T-cell (primary cell): ENCODE data around the gene ADPRHL1. TPM values are rescaled to one million over a fixed set of nuclear protein-coding genes. Genes with fewer than 3 reads are reported as not detected.
A peak's percentile ranks its signal among the peaks of the same experiment; 100 is the strongest.
"Not testable (repeated sequence)": the region's sequence is repeated elsewhere in the genome, so short reads cannot be mapped to it uniquely, and the experiment has no call there.

ENCODE experiments used
- ATAC-seq, 4 experiments: fragments of 200-7000 bp in 3 of 4; fragments of 150-1000 bp in 1 of 4; cut with Tn5 transposase; replicated peaks in 1 of 4; 1 replicate in 3 of 4; 2 replicates in 1 of 4; pipeline ENCODE4 v1.10.0; 2021; ENCODE audit warnings: moderate library complexity in 3 of 4, mild to moderate bottlenecking in 2 of 4, moderate number of reproducible peaks in 1 of 4
- CTCF ChIA-PET, 2 donors: fragments of 300-600 bp; sonication (Branson Sonifier 250); formaldehyde crosslinking; loops; one replicate each; lab custom pipeline; 2022; ENCODE audit warnings: antibody characterized with exemption in 2 of 2; lab: Charles Lee
- POLR2A ChIA-PET, 2 donors: fragments of 300-600 bp; sonication (Branson Sonifier 250); formaldehyde crosslinking; loops; one replicate each; lab custom pipeline; 2022; ENCODE audit warnings: antibody characterized with exemption in 2 of 2; lab: Charles Lee
- DNase-seq, 35 experiments: peaks; one replicate each; pipeline versions ENCODE4 v3.0.0 to v3.0.0-alpha.2; 2013 to 2023
- H3K27ac ChIP-seq: one replicate; pipeline ENCODE4 v1.5.1; 2013; ENCODE audit warnings: low read length
- H3K27me3 ChIP-seq, 2 experiments: replicated peaks in 1 of 2; 1 replicate in 1 of 2; 2 replicates in 1 of 2; pipeline versions ENCODE4 v1.6.1 to v1.7.0; 2013; ENCODE audit warnings: low read length in 1 of 2, mixed read lengths in 1 of 2; ENCODE audit not compliant: control insufficient read depth in 2 of 2, insufficient read depth in 2 of 2; ENCODE audit errors: extremely low read depth in 1 of 2
- H3K36me3 ChIP-seq, 2 donors: 1 replicate in 1 of 2; 2 replicates in 1 of 2; pipeline versions ENCODE4 v1.6.1 to v1.7.0; 2013; ENCODE audit warnings: low read length in 1 of 2; ENCODE audit not compliant: control insufficient read depth in 2 of 2, insufficient read depth in 1 of 2; ENCODE audit errors: extremely low read depth in 1 of 2
- H3K4me1 ChIP-seq, 2 experiments: 1 replicate in 1 of 2; 2 replicates in 1 of 2; pipeline versions ENCODE4 v1.6.1 to v1.7.0; 2013; ENCODE audit warnings: low read length in 2 of 2, mixed read lengths in 1 of 2; ENCODE audit not compliant: insufficient read depth in 2 of 2, control insufficient read depth in 1 of 2; ENCODE audit errors: extremely low read depth in 1 of 2
- H3K4me3 ChIP-seq, 2 donors: 1 replicate in 1 of 2; 2 replicates in 1 of 2; pipeline versions ENCODE4 v1.5.1 to v1.7.0; 2013; ENCODE audit warnings: mild to moderate bottlenecking in 2 of 2, low read length in 1 of 2, moderate library complexity in 1 of 2; ENCODE audit not compliant: control insufficient read depth in 1 of 2; ENCODE audit errors: extremely low read depth in 1 of 2
- H3K9me3 ChIP-seq: 2 replicates; pipeline ENCODE4 v1.7.0; 2013
- H3K27ac Mint-ChIP-seq, 2 donors: one replicate each; pipeline ENCODE4 v1.8.0; 2020 to 2021; ENCODE audit warnings: mild to moderate bottlenecking in 2 of 2, mixed read lengths in 2 of 2
- H3K27me3 Mint-ChIP-seq, 2 donors: one replicate each; pipeline ENCODE4 v1.8.0; 2021 to 2022; ENCODE audit warnings: mixed read lengths in 2 of 2
- H3K36me3 Mint-ChIP-seq: one replicate; pipeline ENCODE4 v1.8.0; 2021; ENCODE audit warnings: mixed read lengths
- H3K4me1 Mint-ChIP-seq, 3 donors: one replicate each; pipeline ENCODE4 v1.8.0; 2020 to 2022; ENCODE audit warnings: mixed read lengths in 3 of 3, mild to moderate bottlenecking in 1 of 3
- H3K4me3 Mint-ChIP-seq, 3 donors: one replicate each; pipeline ENCODE4 v1.8.0; 2020 to 2022; ENCODE audit warnings: mild to moderate bottlenecking in 3 of 3, mixed read lengths in 3 of 3, moderate library complexity in 3 of 3
- H3K9me3 Mint-ChIP-seq, 3 donors: one replicate each; pipeline ENCODE4 v1.8.0; 2020 to 2022; ENCODE audit warnings: mixed read lengths in 3 of 3
- WGBS: methylation state at CpG from one replicate; pipeline ENCODE4 v1.1.5; 2013; ENCODE audit warnings: missing lambda C conversion rate; ENCODE audit not compliant: insufficient coverage; 5-methylcytosine and 5-hydroxymethylcytosine counted together
- total RNA-seq, 35 experiments: library from RNA in 6 of 35; stranded (reverse) in 6 of 35; fragments of 120-200 nt in 1 of 35; gene quantifications; one replicate each; pipeline versions ENCODE4 v1.2.1 to v1.2.4 and lab custom pipeline; 2013 to 2026

The ADPRHL1 gene
- total RNA-seq, 5 donors from 2014 or later (not counting 1 experiment from before 2014, with no cell fraction given), result 0.37 to 1.7 (median 0.92) TPM

DNA sequence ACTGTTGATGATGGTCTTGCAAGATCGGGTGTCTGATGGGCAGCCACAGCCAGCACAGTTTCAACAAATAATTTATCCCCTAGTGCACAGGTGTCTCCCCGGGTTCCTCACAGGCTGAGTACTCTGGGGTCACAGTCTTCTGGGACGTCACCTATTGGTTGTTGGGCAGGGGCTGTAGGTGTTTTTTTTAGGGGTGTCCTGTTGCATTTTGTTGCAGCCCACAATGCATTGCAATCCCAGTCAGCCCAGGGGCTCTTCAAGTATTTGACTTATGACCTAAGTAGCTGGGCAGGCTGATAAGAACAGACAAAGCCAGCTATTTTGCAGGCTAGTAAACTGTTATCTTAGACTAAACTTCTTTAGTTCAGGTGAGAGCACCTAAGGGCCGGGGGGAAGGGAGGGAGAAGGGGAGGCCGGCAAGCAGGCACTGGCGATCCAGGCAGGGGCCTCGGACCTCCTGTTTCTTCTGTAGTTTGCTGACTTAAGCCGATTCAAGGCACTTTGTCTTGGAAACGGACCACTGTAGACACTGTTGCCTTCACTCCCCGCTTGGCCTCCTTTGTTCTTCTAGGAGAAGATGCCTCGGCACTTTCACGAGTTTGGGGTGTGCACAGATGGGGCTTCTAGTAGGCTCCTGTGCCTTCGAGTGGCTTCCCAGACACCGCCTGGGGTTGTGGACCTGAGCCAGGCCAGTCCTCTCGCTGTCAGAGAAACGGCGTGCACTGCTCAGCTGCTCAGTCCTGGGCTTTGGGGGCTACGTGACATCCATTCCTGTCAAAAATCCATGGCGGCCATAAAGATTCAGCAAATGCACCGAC, 55.5 kb downstream of the ADPRHL1 start:
- ChIA-PET POLR2A (no interaction called here), CTCF (interaction anchor here in 1 of 2 donors (0.7 kb wide), 1 partner anchor 129 kb away, joined by 3 read pairs; no protein-coding TSS in a partner anchor)
- ATAC-seq, result no peak
- H3K4me3 Mint-ChIP-seq, result no peak overlapping the region
- no peaks in the 10 kb centered on the region for H3K27me3 Mint-ChIP-seq
- H3K9me3 ChIP-seq, result no peaks in the 10 kb centered on the region
- no peak overlapping the region for H3K27ac ChIP-seq
- WGBS, result 71% methylated on average over 17 of the region's 20 CpGs
- DNase-seq, result peak in 1 of 35 experiments; percentile 13
- peaks cover 0 to 22% of the 10 kb centered on the region in 2 experiments for H3K27me3 ChIP-seq
- no peaks in the 10 kb centered on the region for H3K36me3 ChIP-seq
- H3K4me3 ChIP-seq, result no peak overlapping the region
- no peaks in the 10 kb centered on the region for H3K36me3 Mint-ChIP-seq
- peaks cover 0 to 13% of the 10 kb centered on the region in 2 experiments for H3K4me1 ChIP-seq
- peaks cover 0 to 6% (median 5%) of the 10 kb centered on the region in 3 donors for H3K4me1 Mint-ChIP-seq
- H3K9me3 Mint-ChIP-seq, result no peaks in the 10 kb centered on the region
- no peak overlapping the region for H3K27ac Mint-ChIP-seq

DNA sequence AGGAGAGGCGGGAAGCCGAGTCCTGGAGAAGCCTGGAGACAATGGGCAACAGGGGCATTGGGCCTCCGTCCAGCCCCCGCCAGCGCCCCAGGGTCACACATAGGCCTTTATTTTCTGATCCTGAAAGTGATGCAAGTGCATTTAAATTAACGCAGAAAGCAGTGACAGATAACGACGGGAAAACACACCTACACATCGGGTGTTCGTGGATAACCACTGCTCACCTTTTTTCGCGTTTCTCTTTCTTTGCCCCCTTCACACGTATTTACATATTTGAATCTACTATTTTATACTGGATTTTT, 59.0 kb downstream of the ADPRHL1 start:
- H3K4me3 ChIP-seq, result no peak overlapping the region
- Mint-ChIP-seq H3K4me3 (peak overlapping the region in 2 of 3 donors; percentile 34 to 73), H3K4me1 (peaks cover 0 to 6% (median 5%) of the 10 kb centered on the region in 3 donors), H3K27me3 (no peaks in the 10 kb centered on the region), H3K27ac (no peak overlapping the region), H3K9me3 (no peaks in the 10 kb centered on the region), H3K36me3 (no peaks in the 10 kb centered on the region)
- ATAC-seq, result no peak
- H3K27me3 ChIP-seq, result peaks cover 0 to 13% of the 10 kb centered on the region in 2 experiments
- peaks cover 0 to 13% of the 10 kb centered on the region in 2 experiments for H3K4me1 ChIP-seq
- ChIA-PET POLR2A (no interaction called here), CTCF (interaction anchor here in 1 of 2 donors (1.6 kb wide), 1 partner anchor 451 kb away, joined by 10 read pairs; no protein-coding TSS in a partner anchor)
- no peak overlapping the region for H3K27ac ChIP-seq
- WGBS, result 17% methylated on average over 1 of the region's 13 CpGs
- DNase-seq, result no peak
- no peaks in the 10 kb centered on the region for H3K36me3 ChIP-seq
- no peaks in the 10 kb centered on the region for H3K9me3 ChIP-seq

DNA sequence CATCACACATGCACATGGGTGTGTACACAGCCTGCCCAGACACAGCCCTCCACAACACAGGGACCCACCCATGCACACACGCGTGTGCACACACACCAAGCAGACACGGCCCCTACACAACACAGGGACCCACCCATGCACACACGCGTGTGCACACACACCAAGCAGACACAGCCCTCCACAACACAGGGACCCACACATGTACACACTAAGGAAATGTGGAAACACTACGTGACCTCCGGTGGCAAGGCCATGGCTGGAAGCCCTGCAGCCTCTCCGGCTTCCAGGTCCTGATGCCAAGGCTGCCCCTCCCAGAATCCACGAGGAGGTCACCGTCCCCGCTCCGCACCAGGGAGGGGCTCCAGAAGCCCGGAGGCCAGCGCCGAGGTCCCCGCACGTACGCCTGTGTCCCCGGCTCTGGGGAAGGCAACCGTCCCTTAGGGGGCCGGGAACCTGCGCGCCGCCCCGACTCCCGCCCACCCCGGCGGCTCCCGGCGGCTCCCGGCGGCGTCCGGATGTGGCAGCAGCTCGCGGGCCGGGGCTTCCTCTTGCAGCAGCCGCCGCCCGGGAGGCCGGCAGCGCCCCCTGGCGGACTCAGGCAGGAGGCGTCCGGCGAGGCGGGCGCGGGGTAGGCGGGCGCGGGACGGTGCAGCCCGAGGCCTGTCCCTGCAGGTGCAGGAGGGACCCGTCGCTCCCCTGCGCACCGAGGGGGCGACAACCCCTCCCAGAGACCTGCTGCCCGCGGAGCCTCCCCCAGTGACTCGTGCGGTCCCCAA, 59.5 kb downstream of the ADPRHL1 start:
- peaks cover 0 to 6% (median 5%) of the 10 kb centered on the region in 3 donors for H3K4me1 Mint-ChIP-seq
- DNase-seq (peak; percentile 62 to 90 (median 78)), ATAC-seq (peak; percentile 94 to 98 (median 96))
- H3K27me3 Mint-ChIP-seq, result no peaks in the 10 kb centered on the region
- Histone ChIP-seq H3K36me3 (no peaks in the 10 kb centered on the region), H3K4me1 (peaks cover 0 to 13% of the 10 kb centered on the region in 2 experiments), H3K9me3 (no peaks in the 10 kb centered on the region), H3K27ac (no peak overlapping the region), H3K4me3 (peak overlapping the region; percentile 73 to 78), H3K27me3 (peaks cover 0 to 13% of the 10 kb centered on the region in 2 experiments)
- H3K36me3 Mint-ChIP-seq, result no peaks in the 10 kb centered on the region
- CTCF ChIA-PET, result interaction anchor here in 1 of 2 donors (1.6 kb wide), 1 partner anchor 451 kb away, joined by 10 read pairs; no protein-coding TSS in a partner anchor
- POLR2A ChIA-PET, result no interaction called here
- peak overlapping the region; percentile 73 to 82 (median 77) for H3K4me3 Mint-ChIP-seq
- WGBS, result 6% methylated on average over 63 of the region's 63 CpGs
- H3K9me3 Mint-ChIP-seq, result no peaks in the 10 kb centered on the region
- peak overlapping the region in 1 of 2 donors; percentile 73 for H3K27ac Mint-ChIP-seq

DNA sequence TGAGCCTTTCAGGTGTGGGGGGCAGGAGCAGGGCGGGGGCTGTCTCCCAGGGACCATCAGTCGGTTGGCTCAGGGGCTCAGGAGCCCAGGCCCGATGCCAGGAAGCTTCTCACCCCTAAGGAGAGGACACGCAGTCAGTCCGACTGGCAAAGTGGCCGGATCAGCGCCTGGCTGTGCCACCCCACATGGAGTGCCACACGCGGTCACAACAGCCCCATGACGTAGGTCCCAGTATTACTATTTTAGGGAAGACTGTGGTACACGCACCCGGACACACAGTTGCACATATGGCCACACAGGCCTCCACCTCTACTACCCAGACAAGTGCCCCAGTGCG, 60.1 kb downstream of the ADPRHL1 start:
- H3K4me1 Mint-ChIP-seq, result peaks cover 0 to 6% (median 5%) of the 10 kb centered on the region in 3 donors
- Histone ChIP-seq H3K27me3 (peaks cover 0 to 13% of the 10 kb centered on the region in 2 experiments), H3K36me3 (no peaks in the 10 kb centered on the region), H3K9me3 (no peaks in the 10 kb centered on the region), H3K4me3 (peak overlapping the region; percentile 73 to 78), H3K4me1 (peaks cover 0 to 13% of the 10 kb centered on the region in 2 experiments), H3K27ac (no peak overlapping the region)
- ChIA-PET CTCF (no interaction called here), POLR2A (no interaction called here)
- H3K4me3 Mint-ChIP-seq, result peak overlapping the region; percentile 73 to 82 (median 77)
- 94% methylated on average over 12 of the region's 13 CpGs for WGBS
- peak in 1 of 35 experiments; percentile 10 for DNase-seq
- no peak for ATAC-seq
- no peaks in the 10 kb centered on the region for H3K9me3 Mint-ChIP-seq
- no peaks in the 10 kb centered on the region for H3K27me3 Mint-ChIP-seq
- peak overlapping the region in 1 of 2 donors; percentile 73 for H3K27ac Mint-ChIP-seq
- H3K36me3 Mint-ChIP-seq, result no peaks in the 10 kb centered on the region

DNA sequence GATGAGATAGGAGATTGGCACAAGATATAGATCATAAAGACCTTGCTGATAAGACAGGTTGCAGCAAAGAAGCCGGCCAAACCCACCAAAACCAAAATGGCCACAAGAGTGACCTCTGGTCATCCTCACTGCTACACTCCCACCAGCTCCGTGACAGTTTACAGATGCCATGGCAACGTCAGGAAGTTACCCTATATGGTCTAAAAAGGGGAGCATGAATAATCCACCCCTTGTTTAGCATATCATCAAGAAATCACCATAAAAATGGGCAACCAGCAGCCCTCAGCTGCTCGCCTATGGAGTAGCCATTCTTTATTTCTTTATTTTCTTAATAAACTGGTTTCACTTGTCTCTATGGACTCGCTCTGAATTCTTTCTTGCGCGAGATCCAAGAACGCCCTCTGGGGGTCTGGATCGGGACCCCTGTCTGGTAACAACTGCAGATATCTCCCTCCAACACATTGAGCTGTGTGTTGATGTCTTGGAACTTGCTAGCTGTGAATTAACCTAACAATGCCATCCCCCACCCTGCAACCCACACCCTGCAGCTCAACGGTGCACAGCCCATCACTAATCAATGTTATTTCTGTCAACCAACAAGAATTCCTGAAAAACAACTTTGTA, 62.3 kb downstream of the ADPRHL1 start:
- no peak overlapping the region for H3K27ac Mint-ChIP-seq
- no peaks in the 10 kb centered on the region for H3K9me3 Mint-ChIP-seq
- CTCF ChIA-PET, result interaction anchor here in 1 of 2 donors (1.6 kb wide), 1 partner anchor 448 kb away, joined by 3 read pairs; no protein-coding TSS in a partner anchor
- H3K27me3 ChIP-seq, result peaks cover 0 to 10% of the 10 kb centered on the region in 2 experiments
- no peaks in the 10 kb centered on the region for H3K36me3 ChIP-seq
- DNase-seq (no peak), ATAC-seq (no peak)
- no peak overlapping the region for H3K27ac ChIP-seq
- no peak overlapping the region for H3K4me3 ChIP-seq
- WGBS, result 71% methylated on average over 2 of the region's 10 CpGs
- H3K4me1 Mint-ChIP-seq, result peaks cover 0 to 9% (median 7%) of the 10 kb centered on the region in 3 donors
- POLR2A ChIA-PET, result interaction anchor here in 1 of 2 donors (0.6 kb wide), 1 partner anchor 90 kb away, joined by 3 read pairs; no protein-coding TSS in a partner anchor
- H3K4me3 Mint-ChIP-seq, result no peak overlapping the region
- peaks cover 0 to 13% of the 10 kb centered on the region in 2 experiments for H3K4me1 ChIP-seq
- no peaks in the 10 kb centered on the region for H3K9me3 ChIP-seq
- H3K27me3 Mint-ChIP-seq, result no peaks in the 10 kb centered on the region
- H3K36me3 Mint-ChIP-seq, result no peaks in the 10 kb centered on the region

DNA sequence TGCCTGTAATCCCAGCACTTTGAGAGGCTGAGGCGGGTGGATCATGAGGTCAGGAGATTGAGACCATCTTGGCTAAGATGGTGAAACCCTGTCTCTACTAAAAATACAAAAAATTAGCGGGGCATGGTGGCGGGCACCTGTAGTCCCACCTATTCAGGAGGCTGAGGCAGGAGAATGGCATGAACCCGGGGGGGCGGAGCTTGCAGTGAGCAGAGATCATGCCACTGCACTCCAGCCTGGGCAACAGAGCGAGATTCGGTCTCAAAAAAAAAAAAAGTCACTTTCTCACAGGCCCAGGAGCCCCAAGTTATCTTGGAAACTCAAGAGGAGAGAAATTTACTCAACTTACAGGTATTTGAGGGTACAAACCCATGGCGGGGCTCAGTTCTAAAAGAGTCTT, 63.7 kb downstream of the ADPRHL1 start:
- H3K4me1 ChIP-seq, result peaks cover 0 to 13% of the 10 kb centered on the region in 2 experiments
- DNase-seq, CTCF ChIA-PET, H3K36me3 Mint-ChIP-seq, H3K9me3 ChIP-seq, POLR2A ChIA-PET, H3K4me3 ChIP-seq, H3K9me3 Mint-ChIP-seq, H3K36me3 ChIP-seq, H3K27ac ChIP-seq, H3K27ac Mint-ChIP-seq, ATAC-seq, H3K27me3 Mint-ChIP-seq, H3K4me3 Mint-ChIP-seq: not testable (repeated sequence)
- 100% methylated on average over 2 of the region's 8 CpGs for whole genome bisulfite sequencing
- H3K4me1 Mint-ChIP-seq, result peaks cover 9 to 19% (median 16%) of the 10 kb centered on the region in 3 donors
- peaks cover 0 to 10% of the 10 kb centered on the region in 2 experiments for H3K27me3 ChIP-seq
